ENCODE measurements around the gene RABGAP1.

The RABGAP1 gene

DNA sequence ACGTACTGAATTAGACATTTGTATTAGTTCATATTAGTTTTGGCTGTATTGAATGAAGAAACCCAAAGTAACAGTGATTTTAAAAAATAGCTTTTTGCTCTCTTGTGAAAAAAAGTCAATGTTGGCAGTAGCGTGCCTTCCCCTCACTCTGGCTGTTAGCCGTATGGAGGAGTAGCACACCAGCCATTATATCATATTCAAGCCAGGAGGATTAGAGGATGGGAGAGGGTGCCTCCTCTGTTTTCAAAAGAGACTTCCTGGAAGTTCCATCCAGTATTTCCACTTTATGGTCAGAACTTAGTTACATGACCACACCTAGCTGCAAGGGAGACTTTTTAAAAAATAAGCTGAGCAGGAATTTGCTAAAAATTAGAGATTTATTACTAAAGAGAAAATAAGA, 133.8 kb downstream of the RABGAP1 start:
- Histone ChIP-seq H3K4me1 (ENCODE audit: control insufficient read depth, insufficient read depth, low read length) (no peaks in the 10 kb centered on the region), H3K4me3 (ENCODE audit: low read depth, low read length) (no peak overlapping the region), H3K9me3 (ENCODE audit: control insufficient read depth, insufficient read depth, low read depth, low read length) (no peaks in the 10 kb centered on the region), H3K36me3 (ENCODE audit: control insufficient read depth in 2 of 2, insufficient read depth in 1 of 2, low read length in 2 of 2) (peaks cover 13 to 79% of the 10 kb centered on the region in 2 experiments; a peak in 2 of 3 replicates), H3K27ac (ENCODE audit: extremely low read depth, low read depth, low read length) (no peak overlapping the region)
- CTCF ChIA-PET: interaction anchor here (0.7 to 2.6 kb wide), 2 partner anchors 275 to 333 kb away, joined by 3 to 14 read pairs; no protein-coding TSS in a partner anchor
- no peak for TF ChIP-seq ZNF664 (tag by site-specific recombination; IDR thresholded peaks at IDR 0.05)
- no peak for TF ChIP-seq ZNF184 (tag by site-specific recombination; IDR thresholded peaks at IDR 0.05)
- no peak for TF ChIP-seq ZNF169 (tag by site-specific recombination; IDR thresholded peaks at IDR 0.05)
- TF ChIP-seq, protein P1, sequence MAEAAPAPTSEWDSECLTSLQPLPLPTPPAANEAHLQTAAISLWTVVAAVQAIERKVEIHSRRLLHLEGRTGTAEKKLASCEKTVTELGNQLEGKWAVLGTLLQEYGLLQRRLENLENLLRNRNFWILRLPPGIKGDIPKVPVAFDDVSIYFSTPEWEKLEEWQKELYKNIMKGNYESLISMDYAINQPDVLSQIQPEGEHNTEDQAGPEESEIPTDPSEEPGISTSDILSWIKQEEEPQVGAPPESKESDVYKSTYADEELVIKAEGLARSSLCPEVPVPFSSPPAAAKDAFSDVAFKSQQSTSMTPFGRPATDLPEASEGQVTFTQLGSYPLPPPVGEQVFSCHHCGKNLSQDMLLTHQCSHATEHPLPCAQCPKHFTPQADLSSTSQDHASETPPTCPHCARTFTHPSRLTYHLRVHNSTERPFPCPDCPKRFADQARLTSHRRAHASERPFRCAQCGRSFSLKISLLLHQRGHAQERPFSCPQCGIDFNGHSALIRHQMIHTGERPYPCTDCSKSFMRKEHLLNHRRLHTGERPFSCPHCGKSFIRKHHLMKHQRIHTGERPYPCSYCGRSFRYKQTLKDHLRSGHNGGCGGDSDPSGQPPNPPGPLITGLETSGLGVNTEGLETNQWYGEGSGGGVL (tag by site-specific recombination; IDR thresholded peaks at IDR 0.05): no peak
- no peak for TF ChIP-seq GLI4 (tag by site-specific recombination; IDR thresholded peaks at IDR 0.05)
- no peak for TF ChIP-seq ZNF350 (tag by site-specific recombination; IDR thresholded peaks at IDR 0.05)
- no peak for TF ChIP-seq ZNF302 (tag by site-specific recombination; IDR thresholded peaks at IDR 0.05; ENCODE audit: low read depth)
- no peak for TF ChIP-seq ZFHX2 (tag by site-specific recombination; conservative IDR thresholded peaks at IDR 0.05)
- POLR2A ChIA-PET: interaction anchor here (1.9 kb wide), 1 partner anchor 134 kb away, joined by 4 read pairs; the partner anchor contains the start of gene RABGAP1

DNA sequence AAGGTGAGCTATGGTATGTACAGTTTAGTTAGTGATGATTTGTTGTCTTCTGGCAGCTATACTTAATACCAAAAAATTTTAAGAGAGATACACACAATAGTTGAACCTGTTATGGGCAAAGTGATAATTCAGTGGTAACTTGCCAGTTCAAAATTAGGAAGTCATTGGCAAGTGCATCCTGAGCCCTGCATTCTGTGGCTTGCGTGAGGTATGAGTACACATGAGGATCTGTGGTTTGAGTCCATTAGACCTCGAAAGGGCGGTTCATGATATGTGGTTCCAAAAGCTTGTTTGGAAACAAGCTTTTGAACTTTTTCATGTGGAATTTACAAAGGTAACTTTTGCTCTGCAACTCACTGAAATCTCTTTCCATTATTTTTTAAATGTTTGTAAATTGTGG, 139.6 kb downstream of the RABGAP1 start:
- Histone ChIP-seq H3K36me3 (ENCODE audit: control insufficient read depth in 2 of 2, insufficient read depth in 1 of 2, low read length in 2 of 2) (peaks cover 18 to 80% of the 10 kb centered on the region in 2 experiments), H3K9me3 (ENCODE audit: control insufficient read depth, insufficient read depth, low read depth, low read length) (no peaks in the 10 kb centered on the region), H3K4me1 (ENCODE audit: control insufficient read depth, insufficient read depth, low read length) (no peaks in the 10 kb centered on the region), H3K4me3 (ENCODE audit: low read depth, low read length) (no peak overlapping the region), H3K27ac (ENCODE audit: extremely low read depth, low read depth, low read length) (no peak overlapping the region)
- ChIA-PET POLR2A (no interaction called here), CTCF (interaction anchor here (0.5 to 4.7 kb wide), 7 partner anchors 12 to 330 kb away, joined by 3 to 83 read pairs (median 17); no protein-coding TSS in a partner anchor)
- no peak for TF ChIP-seq ZNF510 (tag by site-specific recombination; IDR thresholded peaks at IDR 0.05; ENCODE audit: insufficient replicate concordance)
- TF ChIP-seq ZNF548 (tag by site-specific recombination; IDR thresholded peaks at IDR 0.05): no peak
- TF ChIP-seq, protein P2, sequence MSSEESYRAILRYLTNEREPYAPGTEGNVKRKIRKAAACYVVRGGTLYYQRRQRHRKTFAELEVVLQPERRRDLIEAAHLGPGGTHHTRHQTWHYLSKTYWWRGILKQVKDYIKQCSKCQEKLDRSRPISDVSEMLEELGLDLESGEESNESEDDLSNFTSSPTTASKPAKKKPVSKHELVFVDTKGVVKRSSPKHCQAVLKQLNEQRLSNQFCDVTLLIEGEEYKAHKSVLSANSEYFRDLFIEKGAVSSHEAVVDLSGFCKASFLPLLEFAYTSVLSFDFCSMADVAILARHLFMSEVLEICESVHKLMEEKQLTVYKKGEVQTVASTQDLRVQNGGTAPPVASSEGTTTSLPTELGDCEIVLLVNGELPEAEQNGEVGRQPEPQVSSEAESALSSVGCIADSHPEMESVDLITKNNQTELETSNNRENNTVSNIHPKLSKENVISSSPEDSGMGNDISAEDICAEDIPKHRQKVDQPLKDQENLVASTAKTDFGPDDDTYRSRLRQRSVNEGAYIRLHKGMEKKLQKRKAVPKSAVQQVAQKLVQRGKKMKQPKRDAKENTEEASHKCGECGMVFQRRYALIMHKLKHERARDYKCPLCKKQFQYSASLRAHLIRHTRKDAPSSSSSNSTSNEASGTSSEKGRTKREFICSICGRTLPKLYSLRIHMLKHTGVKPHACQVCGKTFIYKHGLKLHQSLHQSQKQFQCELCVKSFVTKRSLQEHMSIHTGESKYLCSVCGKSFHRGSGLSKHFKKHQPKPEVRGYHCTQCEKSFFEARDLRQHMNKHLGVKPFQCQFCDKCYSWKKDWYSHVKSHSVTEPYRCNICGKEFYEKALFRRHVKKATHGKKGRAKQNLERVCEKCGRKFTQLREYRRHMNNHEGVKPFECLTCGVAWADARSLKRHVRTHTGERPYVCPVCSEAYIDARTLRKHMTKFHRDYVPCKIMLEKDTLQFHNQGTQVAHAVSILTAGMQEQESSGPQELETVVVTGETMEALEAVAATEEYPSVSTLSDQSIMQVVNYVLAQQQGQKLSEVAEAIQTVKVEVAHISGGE (tag by site-specific recombination; conservative IDR thresholded peaks at IDR 0.05; ENCODE audit: low read depth): no peak
- no peak for TF ChIP-seq ZNF660 (tag by site-specific recombination; IDR thresholded peaks at IDR 0.05)
- no peak for TF ChIP-seq ZNF747 (tag by site-specific recombination; IDR thresholded peaks at IDR 0.05)
- TF ChIP-seq KLF16 (tag by site-specific recombination; IDR thresholded peaks at IDR 0.05): no peak
- no peak for TF ChIP-seq ZEB2 (tag by site-specific recombination; IDR thresholded peaks at IDR 0.05)
- no peak for TF ChIP-seq ZNF626 (tag by site-specific recombination; IDR thresholded peaks at IDR 0.05)

DNA sequence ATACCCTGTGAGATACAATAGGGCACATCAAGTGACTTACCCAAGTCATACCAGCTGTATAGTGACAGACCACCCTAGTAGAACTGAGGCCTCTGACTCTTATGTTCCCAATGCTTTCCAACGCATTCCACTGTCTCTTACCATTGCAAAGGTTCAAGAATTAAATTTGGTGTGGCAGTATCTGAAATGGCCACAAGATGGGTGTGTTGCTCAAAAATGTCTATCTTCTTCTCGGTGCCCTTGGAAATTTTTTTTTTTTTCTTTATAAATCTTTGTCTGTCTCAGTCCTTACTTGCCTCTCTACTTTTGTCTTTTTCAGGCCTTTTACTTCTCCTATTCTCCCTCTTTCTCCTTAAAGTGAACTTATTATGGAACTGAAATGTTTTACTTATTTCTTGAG, 141.0 kb downstream of the RABGAP1 start:
- H3K4me1 ChIP-seq (ENCODE audit: control insufficient read depth, insufficient read depth, low read length): no peaks in the 10 kb centered on the region
- peaks cover 18 to 76% of the 10 kb centered on the region in 2 experiments for H3K36me3 ChIP-seq (ENCODE audit: control insufficient read depth in 2 of 2, insufficient read depth in 1 of 2, low read length in 2 of 2)
- H3K9me3 ChIP-seq (ENCODE audit: control insufficient read depth, insufficient read depth, low read depth, low read length): no peaks in the 10 kb centered on the region
- CTCF ChIA-PET: interaction anchor here (0.6 to 4.7 kb wide), 23 partner anchors 8 to 1461 kb away, joined by 3 to 83 read pairs (median 4); no protein-coding TSS in a partner anchor
- no peak overlapping the region for H3K27ac ChIP-seq (ENCODE audit: extremely low read depth, low read depth, low read length)
- POLR2A ChIA-PET: interaction anchor here (0.6 kb wide), 1 partner anchor 61 kb away, joined by 4 read pairs; no protein-coding TSS in a partner anchor
- H3K4me3 ChIP-seq (ENCODE audit: low read depth, low read length): no peak overlapping the region
- TF ChIP-seq ZNF48 (tag by site-specific recombination; IDR thresholded peaks at IDR 0.05) (no peak), ZNF654 (tag by site-specific recombination; IDR thresholded peaks at IDR 0.05; ENCODE audit: low read depth) (peak; percentile 72), ZNF366 (tag by site-specific recombination; conservative IDR thresholded peaks at IDR 0.05) (no peak), ZNF473 (tag by site-specific recombination; IDR thresholded peaks at IDR 0.05) (no peak), ZNF621 (tag by site-specific recombination; IDR thresholded peaks at IDR 0.05) (no peak)
- TF ChIP-seq, protein P3, sequence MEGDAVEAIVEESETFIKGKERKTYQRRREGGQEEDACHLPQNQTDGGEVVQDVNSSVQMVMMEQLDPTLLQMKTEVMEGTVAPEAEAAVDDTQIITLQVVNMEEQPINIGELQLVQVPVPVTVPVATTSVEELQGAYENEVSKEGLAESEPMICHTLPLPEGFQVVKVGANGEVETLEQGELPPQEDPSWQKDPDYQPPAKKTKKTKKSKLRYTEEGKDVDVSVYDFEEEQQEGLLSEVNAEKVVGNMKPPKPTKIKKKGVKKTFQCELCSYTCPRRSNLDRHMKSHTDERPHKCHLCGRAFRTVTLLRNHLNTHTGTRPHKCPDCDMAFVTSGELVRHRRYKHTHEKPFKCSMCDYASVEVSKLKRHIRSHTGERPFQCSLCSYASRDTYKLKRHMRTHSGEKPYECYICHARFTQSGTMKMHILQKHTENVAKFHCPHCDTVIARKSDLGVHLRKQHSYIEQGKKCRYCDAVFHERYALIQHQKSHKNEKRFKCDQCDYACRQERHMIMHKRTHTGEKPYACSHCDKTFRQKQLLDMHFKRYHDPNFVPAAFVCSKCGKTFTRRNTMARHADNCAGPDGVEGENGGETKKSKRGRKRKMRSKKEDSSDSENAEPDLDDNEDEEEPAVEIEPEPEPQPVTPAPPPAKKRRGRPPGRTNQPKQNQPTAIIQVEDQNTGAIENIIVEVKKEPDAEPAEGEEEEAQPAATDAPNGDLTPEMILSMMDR (tag by site-specific recombination; IDR thresholded peaks at IDR 0.05): 0 out of 2 replicates have a peak, but pooled peaks have one; percentile 11

Data from HEK293 (cell line).